Parathyroid adenoma (tissue), 2 donors: ENCODE measurements around the gene CORO1A.
"Not testable (repeated sequence)": the region's sequence is repeated elsewhere in the genome, so short reads cannot be mapped to it uniquely, and the experiment has no call there.

Experiments used
- H2AFZ ChIP-seq: fragments of 300-600 bp; sonication (generic); one replicate; pipeline ENCODE4 v1.7.0; 2017; ENCODE audit warnings: antibody characterized with exemption, mild to moderate bottlenecking
- H3K27ac ChIP-seq: fragments of 300-600 bp; sonication (generic); one replicate; pipeline ENCODE4 v1.7.0; 2017
- H3K27me3 ChIP-seq: fragments of 300-600 bp; sonication (generic); one replicate; pipeline ENCODE4 v1.7.0; 2017; ENCODE audit warnings: low read length; ENCODE audit not compliant: control insufficient read depth, insufficient read depth
- H3K36me3 ChIP-seq: fragments of 300-600 bp; sonication (generic); one replicate; pipeline ENCODE4 v1.7.0; 2017; ENCODE audit warnings: low read length; ENCODE audit not compliant: control insufficient read depth, insufficient read depth
- H3K4me1 ChIP-seq: fragments of 300-600 bp; sonication (generic); one replicate; pipeline ENCODE4 v1.7.0; 2017; ENCODE audit warnings: control low read depth
- H3K4me2 ChIP-seq: fragments of 300-600 bp; sonication (generic); one replicate; pipeline ENCODE4 v1.7.0; 2017; ENCODE audit warnings: low read length
- H3K4me3 ChIP-seq: fragments of 300-600 bp; sonication (generic); one replicate; pipeline ENCODE4 v1.7.0; 2017; ENCODE audit warnings: low read depth, low read length
- H3K79me2 ChIP-seq: fragments of 300-600 bp; sonication (generic); one replicate; pipeline ENCODE4 v1.7.0; 2017; ENCODE audit warnings: control low read depth
- H3K9ac ChIP-seq: fragments of 300-600 bp; sonication (generic); one replicate; pipeline ENCODE4 v1.7.0; 2017; ENCODE audit warnings: mild to moderate bottlenecking
- H3K9me3 ChIP-seq: fragments of 300-600 bp; sonication (generic); one replicate; pipeline ENCODE4 v1.7.0; 2017; ENCODE audit warnings: low read length; ENCODE audit not compliant: control insufficient read depth
- CTCF ChIP-seq: fragments of 300-600 bp; sonication (generic); IDR thresholded peaks from one replicate; pipeline ENCODE4 v1.7.0; 2017; ENCODE audit warnings: antibody characterized with exemption, mild to moderate bottlenecking
- donor health status: primary hyperparathyroidism.

Gene CORO1A

GRCh38 chr16:30173054-30173453 is 10.3 kb upstream of the CORO1A start:
- Histone ChIP-seq H3K9me3 (no peaks in the 10 kb centered on the region), H3K9ac (no peak overlapping the region), H2AFZ (no peak overlapping the region), H3K4me1 (no peaks in the 10 kb centered on the region), H3K36me3 (no peaks in the 10 kb centered on the region), H3K4me2 (no peak overlapping the region), H3K27ac (no peak overlapping the region), H3K4me3 (no peak overlapping the region), H3K27me3 (no peaks in the 10 kb centered on the region), H3K79me2 (no peaks in the 10 kb centered on the region)
- TF ChIP-seq CTCF = no peak

DNA sequence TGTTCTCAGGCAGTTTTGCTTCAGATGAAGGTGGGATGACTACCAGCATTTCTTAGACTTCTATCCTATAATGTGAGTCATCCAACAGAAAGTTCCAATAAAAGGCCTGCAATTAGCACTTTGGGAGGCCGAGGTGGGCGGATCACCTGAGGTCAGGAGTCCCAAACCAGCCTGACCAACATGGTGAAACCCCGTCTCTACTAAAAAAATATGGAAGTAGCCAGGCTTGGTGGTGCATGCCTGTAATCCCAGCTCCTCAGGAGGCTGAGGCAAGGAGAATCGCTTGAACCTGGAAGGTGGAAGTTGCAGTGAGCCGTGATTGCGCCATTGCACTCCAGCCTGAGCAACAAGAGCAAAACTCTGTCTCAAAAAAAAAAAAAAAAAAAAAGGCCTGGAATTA is 6.5 kb upstream of the CORO1A start:
- H3K4me1 ChIP-seq, H3K79me2 ChIP-seq, H3K4me2 ChIP-seq, H3K9me3 ChIP-seq, H3K9ac ChIP-seq, H3K27me3 ChIP-seq, H3K27ac ChIP-seq, H3K36me3 ChIP-seq, H3K4me3 ChIP-seq, H2AFZ ChIP-seq: not testable (repeated sequence)

GRCh38 chr16:30179195-30179594 is 4.2 kb upstream of the CORO1A start:
- Histone ChIP-seq H3K9me3 (no peaks in the 10 kb centered on the region), H3K4me2 (no peak overlapping the region), H3K4me3 (no peak overlapping the region), H2AFZ (no peak overlapping the region), H3K79me2 (no peaks in the 10 kb centered on the region), H3K36me3 (no peaks in the 10 kb centered on the region), H3K27ac (no peak overlapping the region), H3K27me3 (no peaks in the 10 kb centered on the region), H3K4me1 (peaks cover 3% of the 10 kb centered on the region), H3K9ac (no peak overlapping the region)
- TF ChIP-seq CTCF = no peak

DNA sequence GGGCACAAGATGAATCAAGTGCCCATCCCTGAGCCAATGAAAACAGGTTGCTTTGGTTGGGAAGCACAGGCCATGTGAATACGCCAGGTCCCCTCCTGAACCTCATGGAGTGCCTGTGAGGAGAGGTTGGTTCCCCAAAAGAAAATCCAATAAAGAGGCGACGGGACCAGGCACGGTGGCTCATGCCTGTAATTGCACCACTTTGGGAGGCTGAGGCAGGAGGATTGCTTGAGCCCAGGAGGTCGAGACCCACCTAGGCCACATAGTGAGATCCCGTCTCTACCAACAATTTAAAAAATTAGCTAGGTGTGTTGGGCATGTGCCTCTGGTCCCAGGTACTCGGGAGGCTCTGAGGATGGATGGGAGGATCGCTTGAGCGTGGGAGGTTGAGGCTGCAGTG is 3.5 kb upstream of the CORO1A start:
- TF ChIP-seq CTCF = no peak
- no peak overlapping the region for H3K4me3 ChIP-seq
- H3K9me3 ChIP-seq = no peaks in the 10 kb centered on the region
- H3K9ac ChIP-seq = no peak overlapping the region
- no peaks in the 10 kb centered on the region for H3K36me3 ChIP-seq
- no peaks in the 10 kb centered on the region for H3K79me2 ChIP-seq
- no peaks in the 10 kb centered on the region for H3K27me3 ChIP-seq
- H2AFZ ChIP-seq = no peak overlapping the region
- H3K27ac ChIP-seq = no peak overlapping the region
- H3K4me2 ChIP-seq = no peak overlapping the region
- H3K4me1 ChIP-seq = peaks cover 5% of the 10 kb centered on the region

GRCh38 chr16:30180741-30181140 is 2.7 kb upstream of the CORO1A start:
- H3K27me3 ChIP-seq = no peaks in the 10 kb centered on the region
- H3K9ac ChIP-seq = no peak overlapping the region
- H3K4me3 ChIP-seq = no peak overlapping the region
- peaks cover 5% of the 10 kb centered on the region for H3K4me1 ChIP-seq
- H2AFZ ChIP-seq = no peak overlapping the region
- no peaks in the 10 kb centered on the region for H3K9me3 ChIP-seq
- H3K4me2 ChIP-seq = no peak overlapping the region
- H3K79me2 ChIP-seq = no peaks in the 10 kb centered on the region
- H3K27ac ChIP-seq = no peak overlapping the region
- no peaks in the 10 kb centered on the region for H3K36me3 ChIP-seq
- no peak for TF ChIP-seq CTCF
